ENCODE data around the gene NOP14.

- TF ChIP-seq CTCF (IDR thresholded peaks at IDR 0.05): no peak
- TF ChIP-seq EP300 (IDR thresholded peaks at IDR 0.05): no peak
Observed at GRCh38 chr4:3007724-3008123, 44.5 kb upstream of the NOP14 start.

All from upper lobe of left lung (tissue), 4 donors.